ENCODE data around the gene ATG10.

DNA sequence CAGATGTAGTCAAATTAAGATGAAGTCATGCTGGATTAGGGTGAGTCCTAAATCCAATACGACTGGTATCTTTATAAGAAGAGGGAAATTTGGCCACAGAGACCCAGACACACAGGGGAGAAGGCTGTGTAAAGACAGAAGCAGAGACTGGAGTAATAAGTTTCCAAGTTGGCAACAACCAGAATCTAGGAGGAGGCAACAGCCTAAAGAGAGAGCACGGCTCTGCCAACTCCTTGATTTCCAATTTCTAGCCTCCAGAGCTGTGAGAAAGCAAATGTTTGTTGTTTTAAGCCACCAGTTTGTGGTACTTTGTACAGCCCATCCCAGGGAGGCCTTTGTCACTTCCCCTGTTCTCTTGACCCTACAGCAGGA, 74.4 kb downstream of the ATG10 start:
- TF ChIP-seq POLR2AphosphoS5 (IDR thresholded peaks at IDR 0.05; ENCODE audit: low read depth, low read length) (no peak), FOXP2 (optimal IDR thresholded peaks at IDR 0.05; ENCODE audit: borderline replicate concordance, extremely low read depth, extremely low read length, insufficient read depth) (no peak)
- TF ChIP-seq, protein P1, sequence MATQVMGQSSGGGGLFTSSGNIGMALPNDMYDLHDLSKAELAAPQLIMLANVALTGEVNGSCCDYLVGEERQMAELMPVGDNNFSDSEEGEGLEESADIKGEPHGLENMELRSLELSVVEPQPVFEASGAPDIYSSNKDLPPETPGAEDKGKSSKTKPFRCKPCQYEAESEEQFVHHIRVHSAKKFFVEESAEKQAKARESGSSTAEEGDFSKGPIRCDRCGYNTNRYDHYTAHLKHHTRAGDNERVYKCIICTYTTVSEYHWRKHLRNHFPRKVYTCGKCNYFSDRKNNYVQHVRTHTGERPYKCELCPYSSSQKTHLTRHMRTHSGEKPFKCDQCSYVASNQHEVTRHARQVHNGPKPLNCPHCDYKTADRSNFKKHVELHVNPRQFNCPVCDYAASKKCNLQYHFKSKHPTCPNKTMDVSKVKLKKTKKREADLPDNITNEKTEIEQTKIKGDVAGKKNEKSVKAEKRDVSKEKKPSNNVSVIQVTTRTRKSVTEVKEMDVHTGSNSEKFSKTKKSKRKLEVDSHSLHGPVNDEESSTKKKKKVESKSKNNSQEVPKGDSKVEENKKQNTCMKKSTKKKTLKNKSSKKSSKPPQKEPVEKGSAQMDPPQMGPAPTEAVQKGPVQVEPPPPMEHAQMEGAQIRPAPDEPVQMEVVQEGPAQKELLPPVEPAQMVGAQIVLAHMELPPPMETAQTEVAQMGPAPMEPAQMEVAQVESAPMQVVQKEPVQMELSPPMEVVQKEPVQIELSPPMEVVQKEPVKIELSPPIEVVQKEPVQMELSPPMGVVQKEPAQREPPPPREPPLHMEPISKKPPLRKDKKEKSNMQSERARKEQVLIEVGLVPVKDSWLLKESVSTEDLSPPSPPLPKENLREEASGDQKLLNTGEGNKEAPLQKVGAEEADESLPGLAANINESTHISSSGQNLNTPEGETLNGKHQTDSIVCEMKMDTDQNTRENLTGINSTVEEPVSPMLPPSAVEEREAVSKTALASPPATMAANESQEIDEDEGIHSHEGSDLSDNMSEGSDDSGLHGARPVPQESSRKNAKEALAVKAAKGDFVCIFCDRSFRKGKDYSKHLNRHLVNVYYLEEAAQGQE (IDR thresholded peaks at IDR 0.05; ENCODE audit: insufficient read depth in 1 of 2, low read depth in 2 of 2, low read length in 2 of 2), result no peak
